ENCODE data around the gene PLCB3.
A peak's percentile ranks its signal among the peaks of the same experiment; 100 is the strongest.

The PLCB3 gene

GRCh38 chr11:64204080-64204440 is 47.3 kb upstream of the PLCB3 start:
- H3K27ac ChIP-seq, result no peak overlapping the region
- H3K27me3 ChIP-seq (ENCODE audit: insufficient read depth, low read depth), result no peaks in the 10 kb centered on the region
- H3K4me1 ChIP-seq (ENCODE audit: low read depth, poor library complexity, severe bottlenecking), result peaks cover 40% of the 10 kb centered on the region
- H3K4me2 ChIP-seq, result no peak overlapping the region; the same call in 1 of the 2 replicates
- no peak overlapping the region for H3K9ac ChIP-seq
- H3K36me3 ChIP-seq (ENCODE audit: insufficient read depth), result peaks cover 18% of the 10 kb centered on the region; the same call in 1 of the 2 replicates
- H4K20me1 ChIP-seq (ENCODE audit: insufficient read depth), result 0 out of 2 replicates have a peak, but pooled peaks cover 6% of the 10 kb centered on the region
- H3K79me2 ChIP-seq (ENCODE audit: insufficient read depth, low read depth), result peaks cover 8% of the 10 kb centered on the region; the same call in 1 of the 2 replicates
- no peak for TF ChIP-seq CTCF (conservative IDR thresholded peaks at IDR 0.05; ENCODE audit: low read depth, low read length)
- no peak overlapping the region for H3K4me3 ChIP-seq (IDR thresholded peaks at IDR 0.05; ENCODE audit: insufficient read depth, low read depth, low read length)
- H2AFZ ChIP-seq (ENCODE audit: low read depth), result no peak overlapping the region

- peak; percentile 73 for TF ChIP-seq CTCF (conservative IDR thresholded peaks at IDR 0.05; ENCODE audit: low read depth, low read length)
- H3K79me2 ChIP-seq (ENCODE audit: insufficient read depth, low read depth), result peaks cover 8% of the 10 kb centered on the region; the same call in 1 of the 2 replicates
- H3K27me3 ChIP-seq (ENCODE audit: insufficient read depth, low read depth), result no peaks in the 10 kb centered on the region
- H3K9ac ChIP-seq, result no peak overlapping the region
- no peak overlapping the region for H3K4me3 ChIP-seq (IDR thresholded peaks at IDR 0.05; ENCODE audit: insufficient read depth, low read depth, low read length)
- H3K36me3 ChIP-seq (ENCODE audit: insufficient read depth), result peaks cover 18% of the 10 kb centered on the region; the same call in 1 of the 2 replicates
- no peak overlapping the region for H2AFZ ChIP-seq (ENCODE audit: low read depth)
- peak overlapping the region; percentile 2; the same call in 1 of the 2 replicates for H3K27ac ChIP-seq
- no peak overlapping the region; the same call in 1 of the 2 replicates for H3K4me2 ChIP-seq
- 0 out of 2 replicates have a peak, but pooled peaks cover 6% of the 10 kb centered on the region for H4K20me1 ChIP-seq (ENCODE audit: insufficient read depth)
- peaks cover 40% of the 10 kb centered on the region for H3K4me1 ChIP-seq (ENCODE audit: low read depth, poor library complexity, severe bottlenecking)
These were observed 46.8 kb upstream of the PLCB3 start for GRCh38 chr11:64204464-64204989.

- Histone ChIP-seq H3K4me3 (IDR thresholded peaks at IDR 0.05; ENCODE audit: insufficient read depth, low read depth, low read length) (no peak within 1 kb of the TSS), H3K4me2 (peak within 1 kb of the TSS; percentile 84)
- TF ChIP-seq CTCF (conservative IDR thresholded peaks at IDR 0.05; ENCODE audit: low read depth, low read length), result no peak; the same call in 1 of the 2 replicates
These were observed 44.7 kb upstream of the PLCB3 start, which contains the start of gene FERMT3 for GRCh38 chr11:64206457-64207255. Gene FERMT3, plus strand, starts transcription at chr11:64206721. Its CDS starts 644 bp downstream, at chr11:64207365.

GRCh38 chr11:64207256-64208085 is 43.9 kb upstream of the PLCB3 start:
- Histone ChIP-seq H3K27ac (peak overlapping the region; percentile 58), H3K9ac (peak overlapping the region; percentile 71), H3K4me1 (ENCODE audit: low read depth, poor library complexity, severe bottlenecking) (peaks cover 40% of the 10 kb centered on the region), H2AFZ (ENCODE audit: low read depth) (peak overlapping the region; percentile 21; the same call in 1 of the 2 replicates), H3K27me3 (ENCODE audit: insufficient read depth, low read depth) (no peaks in the 10 kb centered on the region), H3K79me2 (ENCODE audit: insufficient read depth, low read depth) (no peaks in the 10 kb centered on the region; the same call in 1 of the 2 replicates), H3K4me3 (IDR thresholded peaks at IDR 0.05; ENCODE audit: insufficient read depth, low read depth, low read length) (no peak overlapping the region), H4K20me1 (ENCODE audit: insufficient read depth) (0 out of 2 replicates have a peak, but pooled peaks cover 6% of the 10 kb centered on the region), H3K36me3 (ENCODE audit: insufficient read depth) (no peaks in the 10 kb centered on the region; the same call in 1 of the 2 replicates), H3K4me2 (peak overlapping the region; percentile 84)
- no peak for TF ChIP-seq CTCF (conservative IDR thresholded peaks at IDR 0.05; ENCODE audit: low read depth, low read length)

More at GRCh38 chr11:64206457-64207255, 44.7 kb upstream of the PLCB3 start, which contains the start of gene FERMT3:
- Histone ChIP-seq H3K9ac (peak within 1 kb of the TSS; percentile 71), H4K20me1 (ENCODE audit: insufficient read depth) (0 out of 2 replicates have a peak, but pooled peaks cover 6% of the 10 kb centered on the region), H3K79me2 (ENCODE audit: insufficient read depth, low read depth) (peaks cover 3% of the 10 kb centered on the region; the same call in 1 of the 2 replicates), H3K27me3 (ENCODE audit: insufficient read depth, low read depth) (no peaks in the 10 kb centered on the region), H3K4me1 (ENCODE audit: low read depth, poor library complexity, severe bottlenecking) (peaks cover 40% of the 10 kb centered on the region), H3K36me3 (ENCODE audit: insufficient read depth) (peaks cover 7% of the 10 kb centered on the region; the same call in 1 of the 2 replicates), H2AFZ (ENCODE audit: low read depth) (peak within 1 kb of the TSS; percentile 21; the same call in 1 of the 2 replicates), H3K27ac (peak within 1 kb of the TSS; percentile 58)
